NCI-H748 treated with DMSO at 0.1 percent for 48 hours (cell line): Measurements from ENCODE around the gene ARHGEF6.

Experiments
- DNase-seq: peaks from one replicate; lab custom pipeline; 2025; lab: John Stamatoyannopoulos, UW

ARHGEF6 gene

DNA sequence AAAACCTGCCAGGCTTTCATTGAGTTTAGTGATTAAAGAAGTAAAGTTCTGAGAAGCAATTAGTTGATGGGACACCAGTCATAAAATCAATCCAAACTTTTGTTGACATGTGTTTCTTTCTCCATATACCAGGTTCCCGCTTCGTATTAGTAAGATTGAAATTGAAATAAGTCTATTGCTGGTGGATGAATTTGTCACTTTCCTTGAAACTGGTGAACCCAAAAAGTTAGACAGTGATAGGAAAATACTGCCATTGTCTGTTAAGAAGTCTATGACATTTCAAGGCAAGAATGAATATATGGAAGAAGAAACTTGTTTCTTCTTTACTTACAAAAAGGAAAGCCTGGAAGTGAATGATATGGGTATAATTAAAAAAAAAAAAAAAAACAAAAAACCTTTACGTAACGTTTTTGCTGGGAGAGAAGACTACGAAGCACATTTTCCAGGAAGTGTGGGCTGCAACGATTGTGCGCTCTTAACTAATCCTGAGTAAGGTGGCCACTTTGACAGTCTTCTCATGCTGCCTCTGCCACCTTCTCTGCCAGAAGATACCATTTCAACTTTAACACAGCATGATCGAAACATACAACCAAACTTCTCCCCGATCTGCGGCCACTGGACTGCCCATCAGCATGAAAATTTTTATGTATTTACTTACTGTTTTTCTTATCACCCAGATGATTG, 132.9 kb downstream of the ARHGEF6 start, which contains the start of gene CD40LG:
CD40LG (plus strand) TSS at position 482 of the 684 bp plus-strand sequence; CDS start at position 573, 91 bp downstream.
- no peak for DNase-seq

DNA sequence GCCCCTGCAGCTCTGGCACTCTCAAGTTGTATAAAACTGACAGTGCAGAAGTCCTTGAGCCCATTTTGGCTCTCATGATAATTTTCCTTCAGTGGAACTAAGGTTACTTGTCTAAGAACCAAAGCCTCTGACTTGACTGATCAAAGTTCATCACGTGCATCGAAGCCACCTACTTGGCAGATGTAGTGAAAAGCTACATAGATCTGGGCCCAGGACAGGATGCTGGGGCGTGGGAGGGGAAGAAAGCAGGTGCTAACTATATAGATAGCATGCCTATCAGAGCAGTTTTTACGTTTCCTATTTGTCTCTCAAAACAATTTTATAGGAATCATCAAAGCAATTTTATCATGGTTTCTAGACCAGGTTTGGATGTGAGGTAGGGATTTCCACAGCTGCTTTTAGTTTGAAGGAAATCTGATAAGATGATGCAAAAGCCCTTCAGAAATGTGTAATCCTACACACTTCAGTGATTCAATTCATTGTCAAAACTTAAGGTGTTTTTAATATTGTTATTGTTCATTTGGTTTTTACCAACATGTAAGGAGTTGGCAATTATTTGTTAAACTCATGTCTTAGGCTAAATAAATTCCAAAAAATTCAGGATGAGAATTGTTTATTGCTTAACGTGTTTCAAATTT, 134.0 kb downstream of the ARHGEF6 start:
- DNase-seq = no peak

DNA sequence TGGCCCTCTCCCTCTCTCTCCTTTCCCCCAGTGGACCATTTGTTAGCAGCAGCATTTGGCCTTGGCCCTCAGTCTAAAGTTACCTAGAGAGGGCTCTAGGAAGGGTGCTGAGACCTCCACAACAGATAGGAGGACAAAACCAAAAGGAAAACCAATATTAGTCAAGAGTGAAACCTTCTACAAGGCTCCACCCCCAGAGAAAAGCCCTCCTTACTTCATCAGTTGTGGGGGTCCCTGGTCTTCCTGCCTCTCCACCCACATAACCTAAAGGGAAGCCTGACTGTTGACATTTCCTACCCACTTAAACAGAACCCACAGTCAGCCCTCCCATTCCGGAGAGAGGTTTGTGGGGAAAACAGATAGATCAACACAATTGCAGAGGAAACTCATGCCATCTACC, 137.5 kb downstream of the ARHGEF6 start:
- no peak for DNase-seq

DNA sequence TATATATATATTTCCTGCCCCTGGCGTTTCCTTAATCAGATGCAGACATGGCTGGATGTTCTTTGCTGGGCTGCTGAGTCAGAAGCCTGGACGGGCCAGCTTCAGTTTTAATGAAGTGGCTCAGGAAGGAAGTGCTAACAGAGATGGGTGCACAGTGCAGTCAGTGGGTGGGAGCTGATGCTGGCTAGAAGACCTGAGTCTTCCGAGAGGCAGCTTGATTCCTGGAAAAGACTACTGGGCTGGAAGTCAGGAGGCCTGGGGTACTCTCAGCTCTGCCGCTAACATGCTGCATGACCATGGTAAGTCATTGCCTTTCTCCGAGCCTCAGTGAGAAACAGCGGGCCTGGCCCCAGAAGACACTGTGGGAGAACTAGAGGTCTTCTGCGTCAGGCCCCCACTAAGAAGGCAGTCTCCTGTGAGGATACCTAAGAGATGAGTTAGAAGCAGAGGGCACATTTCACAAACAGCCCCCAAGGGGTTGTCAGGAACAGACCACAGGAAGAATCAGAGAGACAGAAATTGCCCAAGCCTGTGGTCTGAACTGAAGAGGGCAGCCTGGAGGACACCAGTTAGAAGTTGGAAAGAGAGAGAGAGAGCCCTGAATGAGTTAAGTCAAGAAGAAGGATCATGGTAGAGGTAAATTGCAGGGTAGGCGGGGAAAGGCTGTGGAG, 141.1 kb downstream of the ARHGEF6 start:
- DNase-seq = no peak

DNA sequence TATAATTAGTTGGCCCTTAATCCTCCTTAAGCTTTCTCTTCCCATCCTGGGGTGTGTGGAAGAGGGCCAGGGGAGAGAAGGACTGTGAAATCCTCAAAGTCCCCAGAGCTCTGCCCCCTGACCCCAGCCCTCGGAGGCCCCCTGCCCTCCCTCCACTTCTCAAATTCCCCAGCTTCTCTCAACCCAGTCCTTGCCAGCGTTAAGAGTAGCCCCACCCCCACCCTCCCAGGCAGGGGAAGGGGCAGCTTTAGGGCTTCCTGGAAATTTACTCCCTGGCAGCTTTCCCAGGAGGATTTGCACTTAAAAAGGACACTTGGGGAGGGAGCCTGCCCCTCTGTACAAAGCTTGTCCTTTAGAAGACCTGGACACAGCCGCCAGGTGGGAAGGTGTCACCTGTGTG, 144.6 kb downstream of the ARHGEF6 start:
- no peak for DNase-seq

DNA sequence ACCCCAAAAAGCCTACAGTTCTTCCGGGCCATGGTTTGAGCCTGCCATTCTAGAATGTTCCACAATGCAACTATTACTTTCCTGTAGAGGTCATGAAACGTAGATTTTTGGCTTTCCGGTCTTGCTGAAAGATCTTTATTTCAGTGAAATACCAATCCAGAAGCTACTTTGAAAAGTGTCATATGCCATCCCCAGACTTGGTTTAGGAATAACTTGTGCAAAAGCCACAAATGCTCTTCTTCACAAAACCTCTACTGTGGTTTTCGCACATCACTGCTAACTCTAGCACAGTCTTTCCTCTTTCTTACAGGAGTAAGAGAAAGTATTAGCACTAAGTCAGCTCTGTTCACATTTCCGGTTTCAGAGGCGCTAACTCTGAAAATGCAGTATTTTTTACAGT, 145.5 kb downstream of the ARHGEF6 start:
- DNase-seq = no peak

DNA sequence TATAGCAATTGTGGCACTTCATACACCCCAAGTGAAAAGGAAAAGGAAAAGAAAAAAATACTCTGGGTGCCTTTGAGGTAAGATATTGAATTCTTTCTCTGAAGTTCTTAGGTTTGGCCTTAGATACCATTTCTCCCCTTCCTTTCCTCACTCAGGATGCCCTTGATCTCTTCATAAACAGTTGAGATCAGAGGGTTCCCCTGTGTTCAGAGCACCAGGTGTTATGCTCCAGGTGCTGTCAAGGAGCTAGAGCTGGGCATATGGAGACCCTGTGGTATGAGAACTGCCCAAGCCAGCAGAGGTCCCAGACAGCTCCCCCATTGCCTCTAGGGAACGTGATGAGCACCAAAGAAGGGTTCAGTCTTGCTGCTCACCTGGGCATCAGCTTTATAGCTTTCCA, 149.9 kb downstream of the ARHGEF6 start:
- no peak for DNase-seq

DNA sequence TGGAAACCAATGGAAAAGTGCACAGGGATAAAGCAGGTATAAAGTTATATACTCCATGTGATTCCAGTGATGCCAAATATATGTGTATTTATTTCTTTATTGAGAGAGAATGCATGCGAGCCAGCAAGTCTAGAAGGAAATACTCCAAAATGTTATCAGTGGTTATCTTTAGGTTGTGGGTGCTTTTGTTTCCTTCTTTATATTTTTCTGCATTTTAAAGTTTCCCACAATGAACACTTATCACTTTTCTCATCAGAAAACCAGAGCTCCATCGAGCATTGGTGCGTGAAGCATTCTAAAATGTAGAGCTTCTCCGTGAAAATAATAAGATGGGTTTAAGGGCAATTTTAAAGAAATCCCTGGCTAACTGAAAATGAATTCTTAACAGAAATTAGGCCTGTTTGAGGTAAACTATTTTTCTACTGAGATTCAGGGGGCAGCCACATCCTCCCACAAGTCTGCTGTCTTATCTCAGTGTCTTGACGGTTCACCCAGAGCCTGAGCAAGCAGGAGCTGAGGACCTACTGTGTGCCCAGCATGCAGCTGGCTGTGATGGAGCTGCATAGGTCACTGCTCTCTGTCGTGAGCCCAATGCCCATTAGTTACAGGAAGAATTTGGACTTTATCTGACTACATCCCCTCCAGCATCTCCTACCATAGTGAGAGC, 151.5 kb downstream of the ARHGEF6 start:
- DNase-seq = no peak

DNA sequence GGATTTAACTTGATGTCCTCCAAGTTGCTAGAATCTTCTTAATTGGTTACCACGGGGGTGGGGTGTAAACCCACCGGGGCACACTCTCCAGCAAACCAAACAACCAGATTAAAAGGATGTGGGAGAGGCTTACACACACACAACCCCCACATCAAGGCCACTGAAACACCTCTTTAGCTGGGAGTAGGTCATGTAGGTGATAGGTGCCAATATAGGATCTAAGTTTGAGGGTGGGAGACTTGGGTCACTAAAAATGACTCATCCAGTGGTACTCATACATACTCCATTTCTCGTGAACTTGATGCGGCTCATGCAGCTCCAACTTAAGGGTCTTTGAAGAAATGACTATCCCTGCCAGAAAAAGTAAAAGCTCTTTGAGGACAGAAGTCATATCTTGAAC, 153.3 kb downstream of the ARHGEF6 start:
- no peak for DNase-seq

DNA sequence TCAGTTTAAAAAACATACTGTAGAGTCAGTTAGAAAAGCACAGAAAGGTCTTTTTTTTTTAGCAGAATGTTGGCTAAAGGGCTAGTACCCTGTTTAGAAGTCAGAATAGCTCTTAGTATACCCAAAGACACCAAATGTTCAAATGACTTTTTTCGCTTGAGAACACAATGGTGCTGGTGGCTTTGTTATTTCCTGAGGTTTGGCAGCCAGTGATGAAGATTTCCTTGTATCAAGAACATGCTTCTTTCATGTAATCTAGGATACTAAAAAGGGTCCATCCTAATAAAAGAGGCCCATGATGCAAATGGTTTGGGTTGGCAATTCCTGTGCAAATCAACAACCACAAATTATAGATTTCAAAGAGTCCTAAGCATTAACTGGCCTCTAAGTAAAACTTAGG, 153.8 kb downstream of the ARHGEF6 start:
- no peak for DNase-seq

DNA sequence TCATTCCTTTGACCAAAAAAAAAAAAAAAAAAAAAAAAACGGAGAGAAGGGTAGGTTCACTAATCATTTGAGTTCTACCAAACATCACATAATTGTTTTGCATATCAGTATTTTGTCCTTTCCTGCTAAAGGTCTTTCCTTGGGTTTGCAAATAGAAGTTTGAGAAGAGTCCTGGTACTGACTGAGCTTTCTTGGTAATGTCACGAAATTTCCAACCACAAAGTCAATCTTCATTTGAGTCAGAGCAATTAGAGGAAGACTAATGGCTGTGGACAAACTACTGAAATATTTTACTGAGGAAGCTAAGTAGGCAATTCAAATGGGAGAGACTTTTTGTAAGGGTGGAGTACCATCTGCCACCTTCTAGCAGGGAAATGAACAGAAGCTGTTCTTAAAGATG, 154.5 kb downstream of the ARHGEF6 start:
- no peak for DNase-seq

DNA sequence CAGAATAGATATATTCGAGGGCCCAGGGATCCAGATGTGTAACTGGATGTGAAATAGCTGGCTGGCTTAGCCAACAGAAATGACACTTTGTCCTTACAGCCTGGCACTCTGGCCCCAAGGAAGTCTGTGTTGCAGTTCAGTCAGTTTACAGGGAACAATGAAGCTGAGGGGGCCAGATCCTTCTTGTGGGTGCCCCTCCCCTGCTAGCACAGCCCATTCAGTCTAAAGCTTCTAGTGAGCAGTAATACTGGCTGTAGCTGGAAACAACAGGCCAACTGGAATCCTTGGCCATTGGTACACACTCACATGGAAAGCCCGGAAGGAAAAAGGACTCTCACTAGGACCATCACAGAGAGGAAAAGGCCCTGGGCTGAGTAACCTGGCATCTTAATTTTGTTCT, 155.5 kb downstream of the ARHGEF6 start:
- DNase-seq = no peak

DNA sequence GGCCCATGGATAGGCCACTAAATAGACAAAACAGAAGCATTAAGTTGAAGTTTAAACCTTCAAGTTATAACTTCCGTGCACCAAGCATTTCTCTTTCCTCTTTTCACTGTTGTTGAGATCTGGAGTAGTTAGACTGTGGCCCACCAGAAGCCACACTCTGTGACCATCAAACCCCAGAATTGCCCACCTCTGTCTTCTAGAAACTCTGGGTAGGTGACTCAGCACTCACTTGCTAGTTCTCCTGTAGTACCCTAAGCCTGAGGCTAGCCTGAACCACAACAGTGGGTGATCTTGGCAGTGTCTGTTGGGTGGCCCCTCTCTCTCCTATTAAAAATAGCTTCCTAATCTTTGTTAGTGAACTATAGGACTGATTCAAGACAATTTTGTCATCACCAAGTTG, 157.3 kb downstream of the ARHGEF6 start:
- no peak for DNase-seq

DNA sequence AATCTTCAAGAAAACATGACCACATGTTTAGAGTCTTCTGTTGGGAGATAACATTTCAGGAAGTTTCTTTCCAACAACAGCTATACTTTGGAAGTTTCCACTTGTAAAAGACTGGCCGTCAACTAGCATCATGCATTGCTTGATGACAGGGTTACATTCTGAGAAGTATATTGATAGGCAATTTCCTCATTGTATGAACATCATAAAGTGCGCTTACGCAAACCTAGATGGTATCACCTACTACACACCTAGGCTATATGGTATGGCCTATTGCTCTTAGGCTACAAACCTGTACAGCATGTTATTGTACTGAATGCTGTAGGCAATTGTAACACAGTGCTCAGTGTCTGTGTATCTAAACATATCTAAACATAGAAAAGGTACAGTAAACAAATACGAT, 158.2 kb downstream of the ARHGEF6 start:
- DNase-seq = no peak

DNA sequence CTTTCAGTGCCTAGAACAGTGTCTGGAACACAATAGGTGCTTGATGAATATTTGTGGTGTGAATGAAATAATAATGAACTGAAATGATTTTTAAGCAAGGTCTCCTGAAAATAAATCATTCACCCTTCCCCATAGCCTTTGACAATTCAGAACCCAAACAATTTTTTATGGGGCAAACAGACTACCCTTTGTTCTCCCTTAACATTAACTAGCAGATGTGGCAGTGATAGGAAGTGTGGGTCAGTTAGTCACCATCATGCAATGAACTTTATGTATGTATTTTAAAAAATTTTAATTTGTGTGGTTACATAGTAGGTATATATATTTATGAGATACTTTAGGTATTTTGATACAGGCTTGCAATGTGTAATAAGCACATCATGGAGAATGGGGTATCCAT, 160.0 kb downstream of the ARHGEF6 start:
- DNase-seq = no peak

DNA sequence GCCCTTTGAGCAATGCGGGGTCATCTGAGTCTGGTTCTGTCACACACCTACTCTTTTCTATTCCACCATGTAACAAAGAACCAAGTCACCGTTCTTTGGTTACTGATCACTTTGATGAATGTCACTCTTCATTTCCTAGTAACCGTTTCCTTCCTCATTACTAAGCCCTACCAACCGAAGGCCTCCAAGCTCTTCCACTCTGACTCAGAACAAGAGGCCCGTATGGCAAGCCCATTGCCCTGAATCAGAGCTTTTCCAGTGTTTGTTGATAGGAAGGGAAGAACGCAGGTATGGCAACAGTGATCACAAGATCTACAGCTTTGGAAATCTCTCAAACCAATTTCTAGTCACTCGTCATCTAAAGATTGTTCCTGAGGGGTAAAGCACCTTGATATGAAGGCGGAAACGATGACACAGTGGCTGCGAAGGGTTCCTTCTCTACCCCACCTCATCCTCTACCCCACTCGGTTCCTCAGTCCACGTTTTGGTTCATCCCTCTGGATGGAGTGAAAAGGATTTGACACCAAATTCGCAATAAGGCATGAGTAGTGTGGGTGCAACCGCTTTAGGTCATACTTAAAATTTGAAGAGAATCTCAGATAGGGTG, 160.7 kb downstream of the ARHGEF6 start:
- DNase-seq = no peak

DNA sequence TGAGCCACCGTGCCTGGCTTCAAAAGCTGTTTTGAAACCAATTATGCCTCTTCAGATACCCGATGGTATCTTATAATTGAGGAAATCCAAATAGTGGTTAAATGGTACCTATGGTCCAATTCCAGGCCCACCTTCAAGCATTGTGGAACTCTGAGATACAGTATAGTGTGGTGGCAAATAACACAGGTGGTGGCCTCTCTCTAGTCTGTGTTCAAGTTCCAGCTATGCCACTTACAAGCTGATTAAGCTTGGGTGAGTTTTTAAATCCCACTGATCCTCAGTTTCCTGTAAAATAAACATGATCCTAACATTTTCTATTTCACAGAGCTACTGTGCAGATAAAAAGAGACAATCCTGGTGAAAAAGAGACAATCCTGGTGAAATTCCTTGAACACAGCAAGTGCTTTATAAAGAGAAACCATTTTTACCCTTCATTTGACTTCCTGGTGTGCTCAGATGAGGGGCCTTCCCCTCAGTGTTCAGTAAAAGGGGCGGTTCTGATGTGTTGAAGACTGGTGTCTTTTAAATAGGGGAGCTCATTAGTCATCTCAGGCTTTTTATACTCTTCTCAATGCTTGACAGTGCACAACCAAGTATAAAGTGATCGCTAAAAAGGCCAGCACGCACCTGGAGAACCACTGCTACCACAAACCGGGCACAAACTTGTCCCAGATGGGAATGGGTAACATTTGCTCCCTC, 163.6 kb downstream of the ARHGEF6 start:
- DNase-seq = no peak
